Islet precursor cell (in vitro differentiated cells): ENCODE measurements around the gene BTBD9.

Experiments
- DNase-seq: peaks from one replicate; pipeline ENCODE4 v3.0.0-alpha.2; 2018

The BTBD9 gene

GRCh38 chr6:38153798-38154345 lies 485.9 kb downstream of the BTBD9 start:
- no peak for DNase-seq

- peak; percentile 42 for DNase-seq
Measured at GRCh38 chr6:38153076-38153797, 486.5 kb downstream of the BTBD9 start.

GRCh38 chr6:38152620-38153019 lies 487.1 kb downstream of the BTBD9 start:
- no peak for DNase-seq

GRCh38 chr6:38151580-38152500 lies 487.9 kb downstream of the BTBD9 start:
- DNase-seq = peak; percentile 43

GRCh38 chr6:38150681-38151296 lies 488.9 kb downstream of the BTBD9 start:
- peak; percentile 35 for DNase-seq

GRCh38 chr6:38150021-38150420 lies 489.7 kb downstream of the BTBD9 start:
- no peak for DNase-seq

- DNase-seq = peak; percentile 55
Measured at GRCh38 chr6:38149531-38149930, 490.2 kb downstream of the BTBD9 start.

GRCh38 chr6:38148606-38149005 lies 491.1 kb downstream of the BTBD9 start:
- DNase-seq = peak; percentile 21

GRCh38 chr6:38146734-38147027 lies 493.0 kb downstream of the BTBD9 start:
- DNase-seq = peak; percentile 1

- peak; percentile 42 for DNase-seq
Measured at GRCh38 chr6:38146021-38146733, 493.6 kb downstream of the BTBD9 start.

GRCh38 chr6:38144365-38144945 lies 495.3 kb downstream of the BTBD9 start:
- DNase-seq = peak; percentile 36

- DNase-seq = peak; percentile 17
Measured at GRCh38 chr6:38143191-38144150, 496.3 kb downstream of the BTBD9 start.

- DNase-seq = peak; percentile 38
Measured at GRCh38 chr6:38142178-38142902, 497.4 kb downstream of the BTBD9 start.

- peak; percentile 21 for DNase-seq
Measured at GRCh38 chr6:38141716-38142115, 498.0 kb downstream of the BTBD9 start.

GRCh38 chr6:38141085-38141484 lies 498.6 kb downstream of the BTBD9 start:
- peak; percentile 15 for DNase-seq

- peak; percentile 43 for DNase-seq
Measured at GRCh38 chr6:38138374-38138773, 501.4 kb downstream of the BTBD9 start.

- peak; percentile 45 for DNase-seq
Measured at GRCh38 chr6:38137608-38138265, 502.0 kb downstream of the BTBD9 start.

- DNase-seq = peak; percentile 47
Measured at GRCh38 chr6:38136547-38136946, 503.2 kb downstream of the BTBD9 start.

GRCh38 chr6:38134704-38135088 lies 505.0 kb downstream of the BTBD9 start:
- DNase-seq = peak; percentile 16
